Adrenal gland (tissue), 5 donors: ENCODE data around the gene CROCC.

ENCODE experiments used
- CTCF ChIP-seq, 6 experiments: fragments of 450-650 bp in 4 of 6; fragments of 200-600 bp in 2 of 6; sonication (generic) in 1 of 6; IDR thresholded peaks; 1 replicate in 5 of 6; 2 replicates in 1 of 6; pipeline versions ENCODE4 v1.5.1 to v1.8.0; 2016 to 2021; ENCODE audit warnings: antibody characterized with exemption in 6 of 6, mild to moderate bottlenecking in 2 of 6, moderate library complexity in 1 of 6
- POLR2A ChIP-seq, 2 donors: fragments of 450-650 bp; IDR thresholded peaks; one replicate each; pipeline ENCODE4 v1.6.1; 2017; ENCODE audit warnings: antibody characterized with exemption in 2 of 2, mild to moderate bottlenecking in 2 of 2, moderate library complexity in 1 of 2
- donor health status: DM: no; HTN: no; CAD: no.

DNA sequence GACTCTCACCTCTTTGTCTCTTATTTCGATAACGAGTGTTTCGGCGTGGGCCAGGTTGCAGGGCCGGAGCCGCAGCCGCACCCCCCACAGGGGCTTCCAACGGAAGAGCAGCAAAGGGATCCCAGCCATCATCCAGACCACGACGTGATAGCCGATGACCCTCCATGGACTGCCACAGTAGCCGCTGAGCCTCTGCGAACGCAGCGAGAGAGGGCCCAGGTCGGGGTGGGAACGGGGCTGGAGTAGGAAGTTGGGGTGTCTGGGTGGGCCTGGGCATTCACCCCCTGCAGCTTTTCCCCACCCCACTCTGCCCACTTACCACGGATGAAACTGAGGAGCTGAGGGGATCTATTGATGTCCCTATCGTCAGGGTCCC, 83.6 kb downstream of the CROCC start:
- TF ChIP-seq CTCF (IDR thresholded peaks at IDR 0.05) (no peak), POLR2A (IDR thresholded peaks at IDR 0.05) (no peak)
